Fibroblast of upper back skin (primary cell): Measurements from ENCODE around the gene TSHZ2.

Source experiments
- DNase-seq: peaks from one replicate; pipeline ENCODE4 v3.0.0-alpha.2; 2013

The TSHZ2 gene, protein sequence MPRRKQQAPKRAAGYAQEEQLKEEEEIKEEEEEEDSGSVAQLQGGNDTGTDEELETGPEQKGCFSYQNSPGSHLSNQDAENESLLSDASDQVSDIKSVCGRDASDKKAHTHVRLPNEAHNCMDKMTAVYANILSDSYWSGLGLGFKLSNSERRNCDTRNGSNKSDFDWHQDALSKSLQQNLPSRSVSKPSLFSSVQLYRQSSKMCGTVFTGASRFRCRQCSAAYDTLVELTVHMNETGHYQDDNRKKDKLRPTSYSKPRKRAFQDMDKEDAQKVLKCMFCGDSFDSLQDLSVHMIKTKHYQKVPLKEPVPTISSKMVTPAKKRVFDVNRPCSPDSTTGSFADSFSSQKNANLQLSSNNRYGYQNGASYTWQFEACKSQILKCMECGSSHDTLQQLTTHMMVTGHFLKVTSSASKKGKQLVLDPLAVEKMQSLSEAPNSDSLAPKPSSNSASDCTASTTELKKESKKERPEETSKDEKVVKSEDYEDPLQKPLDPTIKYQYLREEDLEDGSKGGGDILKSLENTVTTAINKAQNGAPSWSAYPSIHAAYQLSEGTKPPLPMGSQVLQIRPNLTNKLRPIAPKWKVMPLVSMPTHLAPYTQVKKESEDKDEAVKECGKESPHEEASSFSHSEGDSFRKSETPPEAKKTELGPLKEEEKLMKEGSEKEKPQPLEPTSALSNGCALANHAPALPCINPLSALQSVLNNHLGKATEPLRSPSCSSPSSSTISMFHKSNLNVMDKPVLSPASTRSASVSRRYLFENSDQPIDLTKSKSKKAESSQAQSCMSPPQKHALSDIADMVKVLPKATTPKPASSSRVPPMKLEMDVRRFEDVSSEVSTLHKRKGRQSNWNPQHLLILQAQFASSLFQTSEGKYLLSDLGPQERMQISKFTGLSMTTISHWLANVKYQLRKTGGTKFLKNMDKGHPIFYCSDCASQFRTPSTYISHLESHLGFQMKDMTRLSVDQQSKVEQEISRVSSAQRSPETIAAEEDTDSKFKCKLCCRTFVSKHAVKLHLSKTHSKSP (N-terminal part only)

DNA sequence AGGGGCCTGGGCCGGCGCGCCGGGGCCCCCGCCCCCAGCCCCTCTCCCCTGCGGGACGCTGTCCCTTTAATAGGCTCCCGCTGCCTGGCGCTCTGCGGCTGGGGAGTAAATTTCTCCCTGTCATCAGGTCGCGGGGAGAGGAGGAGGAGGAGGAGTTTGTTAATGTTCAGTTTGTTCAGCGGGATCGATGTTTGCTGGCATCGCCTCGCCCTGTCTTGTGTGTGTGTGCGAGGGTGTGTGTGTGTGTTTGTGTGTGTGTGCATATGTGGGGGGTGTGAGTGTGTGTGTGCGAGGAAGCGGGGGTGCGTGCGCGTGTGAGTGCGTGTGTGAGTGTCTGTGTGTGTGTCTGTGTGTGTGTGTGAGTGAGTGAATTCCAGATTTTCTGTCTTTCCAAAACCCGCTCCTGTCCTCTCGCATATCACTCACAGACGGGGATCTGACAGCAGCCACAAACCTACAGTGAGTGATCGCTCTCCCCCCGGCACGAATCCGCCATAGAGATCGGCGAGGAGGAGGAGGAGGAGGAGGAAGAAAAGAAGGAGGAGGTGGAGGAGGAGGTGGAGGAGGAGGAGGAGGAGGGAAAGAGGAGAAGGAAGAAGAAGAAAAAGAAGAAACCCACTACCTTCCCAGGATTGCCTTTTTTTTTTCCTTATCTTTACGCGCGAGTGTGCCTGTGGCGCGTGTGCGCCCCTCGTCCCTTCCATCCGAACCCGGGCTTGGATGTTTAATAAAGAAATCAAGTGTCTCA lies at the start of gene TSHZ2:
TSS of gene TSHZ2 (plus strand) at position 169 of the 748 bp plus-strand sequence. CDS start 936 bp downstream, outside the sequence.
- DNase-seq = peak; percentile 82

DNA sequence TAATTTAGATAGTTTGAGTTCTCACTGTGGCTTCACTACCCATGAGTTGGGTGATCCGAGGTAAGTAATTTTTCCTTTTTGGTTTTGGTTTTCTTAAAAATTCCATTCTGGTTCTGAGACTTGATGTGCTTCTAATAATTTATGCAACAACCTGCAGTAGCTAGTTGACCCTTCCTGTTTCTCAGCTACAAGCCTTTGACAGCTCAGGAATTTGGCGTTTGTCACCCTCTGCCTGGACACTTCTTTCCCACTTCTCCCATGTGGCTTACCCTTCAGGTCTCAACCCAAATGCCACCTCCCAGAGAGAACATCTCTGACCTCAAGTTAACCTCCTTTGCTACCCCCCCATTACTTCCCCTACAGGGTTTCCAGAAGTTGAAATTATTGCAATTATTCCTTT lies 49.7 kb upstream of the TSHZ2 start:
- peak; percentile 54 for DNase-seq

DNA sequence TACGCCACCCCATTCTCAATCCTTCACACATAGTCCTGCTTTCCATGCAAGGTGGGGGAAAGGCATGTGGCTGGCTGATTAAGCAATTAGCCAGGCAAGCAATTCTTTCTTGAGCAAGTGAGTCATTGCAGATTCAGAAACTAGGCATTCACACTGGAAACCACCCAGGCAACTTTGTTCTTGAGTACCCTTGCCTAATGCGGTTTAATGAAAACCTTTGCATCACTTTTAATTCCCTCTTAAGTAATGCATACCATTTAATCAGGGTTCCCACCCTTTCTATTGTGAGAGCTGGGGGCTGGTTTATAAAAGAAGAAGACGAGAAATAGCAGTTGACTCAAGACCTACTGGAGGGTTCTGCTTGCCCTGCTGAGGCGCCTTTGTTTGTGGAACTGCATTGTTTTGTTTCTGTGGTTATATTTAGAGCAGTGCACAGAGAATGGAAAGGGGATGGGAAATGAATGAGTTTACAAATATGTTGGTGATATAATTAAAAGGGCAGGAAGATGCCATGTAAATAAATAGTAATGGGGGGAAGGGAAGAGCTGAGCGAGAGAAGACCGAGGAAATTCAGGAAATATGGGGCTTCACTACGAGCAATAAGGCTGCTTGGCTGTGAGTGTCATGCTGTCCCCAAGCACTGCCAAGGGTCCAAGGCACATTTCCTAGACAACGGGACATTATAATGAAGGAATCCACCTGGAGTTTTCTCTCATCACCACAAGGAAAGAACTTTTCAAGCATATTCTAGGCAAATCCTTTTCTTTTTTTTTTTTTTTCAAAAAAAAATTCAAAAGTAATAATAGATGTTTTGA lies 48.8 kb upstream of the TSHZ2 start:
- DNase-seq = peak; percentile 98

DNA sequence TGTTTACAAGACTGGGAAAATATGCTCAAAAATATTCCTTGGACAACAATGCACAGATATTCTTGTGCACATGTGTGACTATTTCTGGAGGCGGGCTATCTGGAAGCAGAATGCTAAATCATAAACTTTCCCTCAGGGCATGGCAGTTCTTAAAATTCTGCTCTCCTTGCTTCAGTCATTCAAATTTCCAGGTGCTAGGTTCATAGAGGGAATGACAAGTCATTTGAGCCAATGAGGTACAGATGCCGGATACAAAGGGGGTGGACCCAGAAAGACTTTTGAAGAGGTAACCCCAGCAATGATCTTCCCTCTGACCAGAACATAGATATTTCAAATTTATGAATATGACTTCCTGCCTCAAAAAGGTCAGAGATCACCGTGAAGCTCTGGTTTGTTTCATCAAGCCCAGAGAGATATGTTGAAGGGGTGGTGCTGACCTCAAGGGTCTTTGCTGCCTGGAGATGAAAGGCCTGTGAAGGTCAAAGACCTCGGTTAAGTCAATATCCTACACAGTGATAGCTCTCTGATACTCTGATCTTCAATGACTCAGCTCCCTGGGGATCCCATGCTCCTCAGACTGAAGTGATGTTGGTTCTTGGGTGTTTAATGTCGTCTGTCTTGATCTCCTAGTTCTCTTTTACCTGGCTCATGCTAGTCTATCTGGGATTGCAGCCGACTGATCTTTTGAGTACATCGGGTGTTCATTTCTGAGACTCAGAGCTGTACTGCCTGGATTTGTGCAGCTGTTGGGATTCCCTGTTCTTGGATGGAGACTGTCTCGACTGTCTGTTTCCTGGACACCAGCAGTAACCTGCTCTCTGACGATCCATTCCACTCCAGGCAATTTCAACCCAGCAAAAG lies 47.5 kb upstream of the TSHZ2 start:
- peak; percentile 30 for DNase-seq

DNA sequence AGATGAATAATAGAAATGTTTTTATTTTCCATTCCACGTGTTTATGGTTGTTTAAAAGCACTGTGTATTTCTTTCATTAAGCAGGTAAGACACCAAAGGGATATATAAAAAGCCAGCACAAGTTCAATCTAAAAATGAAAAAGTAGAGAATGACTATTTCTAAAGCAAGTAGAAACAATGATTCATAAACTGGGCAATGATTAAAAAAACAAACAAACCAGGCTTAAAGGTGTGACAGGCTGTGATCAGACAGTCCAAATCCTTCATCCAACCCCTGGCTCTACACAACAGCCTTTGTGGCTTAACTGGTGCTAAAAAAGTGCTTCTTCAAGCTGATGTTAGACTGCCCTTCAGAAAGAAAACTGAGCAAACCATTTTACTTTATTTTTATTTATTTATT lies 45.7 kb upstream of the TSHZ2 start:
- no peak for DNase-seq

DNA sequence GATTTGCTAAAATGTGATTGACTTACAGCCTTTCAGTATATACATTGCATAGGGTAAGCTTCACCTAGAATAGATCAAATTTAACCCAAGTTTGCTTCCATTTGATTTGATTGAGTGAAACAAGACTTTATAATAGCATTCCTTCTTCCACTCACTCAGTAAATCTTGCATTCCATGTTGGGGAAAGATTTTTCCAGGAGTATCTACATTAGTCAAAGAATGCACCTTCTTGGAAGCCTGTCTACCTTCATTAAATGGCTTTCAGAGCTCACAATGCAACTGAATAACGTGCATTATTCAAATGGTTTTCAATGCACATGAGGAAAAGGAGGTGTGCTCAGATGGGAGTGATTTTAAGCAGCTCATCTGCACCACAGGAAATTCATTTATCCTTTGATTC lies 38.3 kb upstream of the TSHZ2 start:
- no peak for DNase-seq

DNA sequence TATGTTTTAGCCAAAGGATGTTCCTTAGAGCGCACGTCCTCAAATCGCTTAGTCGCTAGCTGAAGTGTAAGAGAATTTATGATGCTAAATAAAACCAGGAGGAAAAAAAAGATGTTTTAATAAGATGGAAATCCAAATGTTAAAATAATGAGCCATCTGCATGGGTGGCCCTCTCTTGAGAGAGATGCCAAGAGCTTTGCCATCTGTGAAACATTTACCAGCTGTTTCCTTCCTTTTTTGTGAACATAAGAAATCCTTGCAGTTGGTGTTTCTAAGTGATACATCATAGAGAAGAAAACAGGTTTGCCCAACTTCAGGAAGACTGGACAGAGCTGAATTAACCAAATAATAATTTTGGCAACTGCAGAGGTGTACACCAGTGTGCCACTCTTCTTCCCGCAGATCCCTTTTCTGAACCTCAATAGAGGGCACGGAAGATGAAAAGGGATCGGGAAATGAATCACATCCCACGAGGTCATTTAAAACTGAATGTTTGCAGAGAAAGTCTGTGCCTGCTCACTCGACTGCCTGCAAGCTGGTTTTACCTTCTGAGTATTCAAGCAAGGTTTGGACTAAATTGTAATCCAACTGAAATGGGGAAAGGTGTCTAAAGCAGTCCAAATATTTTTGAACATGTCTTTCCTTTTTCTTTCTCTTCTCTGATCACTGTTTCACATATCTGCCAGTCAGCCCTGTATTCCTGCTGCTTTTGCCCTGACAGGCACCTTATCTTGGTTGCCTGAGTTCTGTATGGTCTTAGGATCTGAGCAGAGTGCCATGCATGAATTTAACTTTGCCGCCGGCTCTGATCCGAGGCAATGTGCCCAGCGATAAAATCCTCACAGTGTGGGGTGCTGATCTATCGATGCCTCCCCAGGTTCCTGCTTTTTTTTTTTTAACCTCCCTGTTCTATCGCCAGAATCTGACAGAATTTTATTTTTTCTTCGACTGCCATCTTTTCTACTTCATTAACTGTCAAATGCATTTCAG lies 35.5 kb upstream of the TSHZ2 start:
- no peak for DNase-seq

DNA sequence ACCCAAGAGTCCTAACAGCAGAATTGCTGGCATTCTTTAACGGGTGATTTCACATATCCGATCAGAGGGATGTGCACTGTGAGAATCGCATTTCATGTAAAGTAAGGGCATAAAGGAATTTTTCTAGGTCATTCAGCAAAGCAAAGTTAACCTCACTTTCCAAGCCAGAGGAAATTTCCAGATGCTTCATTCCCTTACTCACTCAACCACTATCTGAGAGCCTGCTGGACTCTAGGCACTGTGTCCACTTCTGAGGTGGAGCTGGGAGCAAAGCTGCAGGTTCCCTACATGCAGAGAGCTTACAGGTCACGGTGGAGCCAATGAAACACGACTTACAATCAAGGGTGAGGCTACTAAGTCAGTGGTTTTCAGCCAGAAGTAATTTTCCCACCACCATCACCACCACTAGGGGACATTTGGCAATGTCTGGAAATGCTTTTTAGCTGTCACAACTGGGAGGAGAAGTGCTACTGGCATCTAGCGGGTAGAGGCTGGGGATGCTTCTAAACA lies 34.5 kb upstream of the TSHZ2 start:
- peak; percentile 76 for DNase-seq

DNA sequence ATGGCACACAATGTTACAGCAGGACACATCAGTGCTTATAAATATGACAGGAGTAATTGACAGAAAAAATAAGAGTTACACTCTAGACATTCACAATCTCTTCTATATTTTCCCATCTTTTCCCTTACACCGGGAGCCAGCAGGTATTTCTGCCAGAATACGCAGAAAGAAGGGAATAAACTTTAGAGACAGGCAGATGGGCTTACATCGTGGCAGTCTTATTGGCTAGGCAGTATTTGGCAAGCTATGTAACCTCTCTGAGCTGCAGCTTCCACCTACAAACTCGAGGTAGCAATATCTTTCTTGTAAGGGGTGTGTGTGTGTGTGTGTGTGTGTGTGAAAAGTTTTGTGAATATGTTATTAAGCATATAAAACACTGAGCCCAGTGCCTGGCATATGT lies 33.0 kb upstream of the TSHZ2 start:
- no peak for DNase-seq

DNA sequence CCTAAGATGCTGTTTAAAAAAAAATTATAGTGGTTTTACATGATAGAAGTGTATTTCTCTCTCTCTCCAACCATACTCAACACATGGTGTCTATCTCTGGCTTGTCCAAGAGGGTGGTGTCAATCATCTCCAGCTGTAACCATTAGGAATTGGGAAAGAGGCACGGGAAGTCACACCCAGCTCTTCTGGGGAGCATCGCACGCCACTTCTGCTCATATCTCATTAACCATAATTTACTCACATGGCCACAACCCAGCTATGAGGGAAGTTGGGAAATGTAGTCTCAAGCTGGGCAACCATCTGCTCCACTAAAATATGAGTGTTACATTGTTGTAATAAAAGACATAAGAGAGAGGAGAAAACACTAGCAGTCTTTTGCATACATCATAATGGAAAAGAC lies 30.4 kb upstream of the TSHZ2 start:
- peak; percentile 50 for DNase-seq

DNA sequence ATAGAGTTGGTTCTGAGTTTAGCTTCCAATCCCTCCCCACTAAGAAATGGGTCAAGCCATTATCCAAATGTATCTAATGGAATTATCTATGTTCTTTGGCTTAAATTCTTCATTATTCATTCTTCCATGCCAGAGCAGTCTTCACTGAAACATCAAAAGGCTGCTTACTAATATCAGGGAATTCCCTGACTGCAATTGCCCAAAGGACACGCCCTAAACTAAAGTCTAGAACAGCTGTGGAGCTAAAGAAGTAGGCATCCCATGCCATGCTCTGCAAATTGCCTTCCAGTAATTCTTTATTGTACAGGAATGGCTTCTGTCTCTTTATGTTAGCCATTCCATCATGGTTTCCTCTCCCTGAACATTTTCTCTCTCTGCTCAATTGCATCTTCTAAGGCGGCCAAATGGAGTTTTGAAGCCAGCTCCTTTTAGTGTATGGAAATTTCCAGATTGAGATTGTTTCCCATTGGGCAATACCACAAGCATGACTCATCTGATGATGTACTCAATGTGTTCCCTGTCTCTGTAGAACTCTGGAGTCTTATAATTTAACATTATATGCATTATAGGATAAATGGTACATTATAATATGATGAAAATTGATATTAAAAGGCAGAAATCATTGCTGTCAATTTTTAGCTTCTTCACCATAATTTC lies 28.8 kb upstream of the TSHZ2 start:
- peak; percentile 80 for DNase-seq

DNA sequence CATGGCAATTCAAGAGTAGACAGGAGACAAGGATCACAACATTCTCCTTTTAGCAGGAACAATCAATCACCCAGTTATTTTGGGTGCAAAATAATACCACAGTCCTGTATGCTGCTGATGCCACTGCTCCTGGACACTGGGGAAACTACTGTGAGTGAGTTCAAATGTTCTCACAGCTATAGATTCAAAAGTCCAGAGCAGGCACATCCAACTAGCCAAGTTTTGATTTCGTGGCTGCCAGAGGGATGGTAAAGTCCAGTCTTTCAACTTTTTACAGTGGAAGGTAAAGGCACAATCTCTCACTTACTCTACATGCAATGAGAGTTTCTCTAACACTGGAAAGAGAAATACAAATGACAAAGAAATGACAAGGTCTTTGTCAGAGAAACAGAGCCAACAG lies 26.9 kb upstream of the TSHZ2 start:
- no peak for DNase-seq

DNA sequence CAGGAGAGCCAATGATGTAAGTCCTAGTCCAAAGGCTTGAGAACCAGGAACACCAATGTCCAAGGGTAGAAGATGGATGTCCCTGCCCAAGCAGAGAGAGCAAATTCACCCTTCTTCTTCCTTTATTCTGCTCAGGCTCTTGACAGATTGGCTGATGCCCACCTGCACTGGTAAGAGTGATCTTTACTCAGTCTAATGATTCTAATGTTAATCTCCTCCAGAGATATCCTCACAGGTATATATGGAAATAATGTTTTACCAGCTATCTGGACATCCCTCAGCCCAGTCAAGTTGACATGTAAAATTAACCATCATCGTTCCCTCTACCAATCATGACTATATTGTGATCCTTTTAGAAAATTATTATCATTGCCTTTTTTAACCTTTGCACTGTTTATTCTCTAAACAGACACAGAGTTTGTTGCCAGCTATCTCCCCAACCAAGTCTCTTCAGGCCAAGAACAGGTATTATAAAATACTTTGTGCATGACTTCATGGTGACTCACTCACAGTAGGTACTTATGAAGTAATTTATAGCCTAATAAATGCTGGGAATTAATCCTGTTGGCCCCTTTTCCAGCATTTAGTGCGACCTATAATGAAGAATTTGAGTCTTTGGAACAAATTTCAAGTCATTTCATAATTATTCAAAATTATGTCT lies 26.2 kb upstream of the TSHZ2 start:
- no peak for DNase-seq

DNA sequence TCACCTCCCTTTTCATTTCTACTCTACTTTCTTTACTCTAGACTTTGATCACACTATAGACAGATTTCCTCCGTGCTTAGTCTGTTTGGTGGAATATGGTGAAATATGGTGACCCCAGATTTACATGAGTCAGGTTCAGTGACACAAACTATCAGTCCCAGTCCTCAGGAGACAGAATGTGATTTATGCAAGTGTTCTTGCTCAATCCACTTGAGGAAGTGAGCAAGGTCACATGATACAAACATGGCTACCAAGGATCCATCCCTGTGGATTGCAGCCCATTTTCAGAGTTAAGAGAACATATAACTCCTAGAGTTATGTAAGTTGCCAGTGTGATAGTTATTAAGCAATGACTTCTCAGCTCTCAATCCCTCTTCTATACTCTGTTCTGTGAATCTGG lies 23.7 kb upstream of the TSHZ2 start:
- no peak for DNase-seq

DNA sequence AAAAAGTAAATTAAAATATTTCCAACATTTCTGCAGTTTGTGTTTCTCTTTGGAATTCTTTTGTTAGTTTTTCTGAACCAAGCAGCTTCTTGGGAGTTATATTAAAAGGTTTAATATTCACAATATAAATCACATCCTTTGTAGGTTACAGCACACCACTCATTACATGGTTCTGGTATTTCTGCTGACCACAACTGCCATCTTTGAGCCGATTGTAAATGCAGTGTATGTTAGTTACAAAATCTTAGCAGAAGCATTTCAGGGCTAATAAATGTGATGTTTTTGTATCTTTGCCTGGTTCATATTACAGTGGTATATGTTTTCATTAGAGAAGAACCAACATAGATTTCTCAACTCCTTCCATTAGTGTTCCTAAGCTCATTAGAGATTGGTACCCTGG lies 19.1 kb upstream of the TSHZ2 start:
- DNase-seq = peak; percentile 61

DNA sequence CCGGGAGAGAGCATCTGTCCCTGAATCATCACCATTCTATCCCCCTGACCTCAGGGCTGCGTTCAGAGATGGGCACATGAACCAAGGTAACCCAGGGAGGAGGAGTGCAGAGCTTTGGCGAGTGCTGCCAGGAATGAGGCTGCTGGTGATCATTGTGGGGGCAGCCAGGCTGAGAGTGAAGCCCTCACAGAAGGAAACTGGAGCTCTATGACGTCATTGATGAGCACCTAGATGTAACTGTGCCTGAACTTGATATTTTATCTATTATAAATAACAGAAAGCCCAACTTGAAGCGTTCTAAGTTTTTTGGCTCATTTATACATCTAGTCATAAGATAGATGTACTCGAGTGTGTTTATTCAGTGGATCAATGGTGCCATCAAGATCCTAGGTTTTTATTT lies 17.3 kb upstream of the TSHZ2 start:
- no peak for DNase-seq

DNA sequence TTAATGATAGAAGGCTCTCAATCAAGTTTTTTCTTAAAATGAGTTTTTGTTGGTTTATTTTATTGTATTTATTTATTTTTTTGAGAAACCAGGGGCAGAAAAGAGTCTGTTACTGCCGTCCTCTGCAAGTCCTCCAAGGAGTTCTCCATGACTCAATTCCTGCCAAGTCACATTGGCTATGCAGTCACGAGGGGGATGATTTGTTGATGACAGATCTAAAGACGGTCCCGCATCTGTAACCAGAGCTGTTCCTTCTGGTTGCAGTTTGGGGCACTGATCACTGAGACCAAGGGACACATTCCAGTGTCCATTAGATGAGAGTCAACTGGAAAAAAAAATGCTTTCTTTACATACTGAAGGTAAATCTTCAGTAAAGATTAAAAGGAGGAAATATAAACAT lies 13.9 kb upstream of the TSHZ2 start:
- DNase-seq = no peak

DNA sequence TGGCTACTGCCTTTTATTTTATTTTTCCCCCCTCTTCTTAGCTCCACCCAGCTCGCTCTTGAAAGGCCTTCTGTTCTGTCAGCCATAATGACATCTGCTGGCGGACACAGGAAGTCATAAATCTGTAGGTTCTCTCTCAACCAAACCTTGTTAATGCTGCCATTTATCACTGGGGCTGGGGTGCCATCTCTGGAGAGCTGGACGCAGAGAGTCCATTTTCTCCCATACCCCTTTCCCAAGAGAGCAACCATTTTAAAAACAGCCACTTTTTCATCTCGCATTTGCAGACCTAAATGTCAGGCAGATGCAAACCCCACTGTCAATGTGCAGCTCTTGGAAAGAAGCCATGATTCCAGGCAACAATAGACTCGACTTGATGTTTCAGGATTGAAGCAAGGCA lies 13.0 kb upstream of the TSHZ2 start:
- DNase-seq = peak; percentile 75
